ENCODE results near the gene NTMT1.

The NTMT1 gene

DNA sequence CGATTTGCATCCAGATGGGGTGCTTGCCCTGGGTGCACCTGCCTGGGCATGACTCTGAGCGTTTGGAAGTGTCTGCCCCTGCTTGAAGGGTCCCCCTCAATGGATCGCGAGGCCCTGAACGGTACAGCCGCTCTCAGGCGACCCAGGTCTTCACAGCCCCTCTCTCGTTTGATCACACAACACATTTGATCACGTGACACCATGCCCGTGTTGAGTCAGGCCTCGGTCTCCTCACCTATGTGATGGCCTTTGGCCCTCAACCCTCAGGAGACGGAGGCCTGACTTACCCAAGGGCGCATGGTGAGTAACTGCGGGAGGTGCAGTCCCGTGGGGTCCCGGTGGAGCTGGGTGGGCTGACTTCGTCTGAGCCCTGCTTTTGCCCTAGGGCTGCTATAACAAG is 18.9 kb downstream of the NTMT1 start:
- H3K4me3 ChIP-seq (ENCODE audit: low read length): no peak overlapping the region
- TF ChIP-seq, protein P1, sequence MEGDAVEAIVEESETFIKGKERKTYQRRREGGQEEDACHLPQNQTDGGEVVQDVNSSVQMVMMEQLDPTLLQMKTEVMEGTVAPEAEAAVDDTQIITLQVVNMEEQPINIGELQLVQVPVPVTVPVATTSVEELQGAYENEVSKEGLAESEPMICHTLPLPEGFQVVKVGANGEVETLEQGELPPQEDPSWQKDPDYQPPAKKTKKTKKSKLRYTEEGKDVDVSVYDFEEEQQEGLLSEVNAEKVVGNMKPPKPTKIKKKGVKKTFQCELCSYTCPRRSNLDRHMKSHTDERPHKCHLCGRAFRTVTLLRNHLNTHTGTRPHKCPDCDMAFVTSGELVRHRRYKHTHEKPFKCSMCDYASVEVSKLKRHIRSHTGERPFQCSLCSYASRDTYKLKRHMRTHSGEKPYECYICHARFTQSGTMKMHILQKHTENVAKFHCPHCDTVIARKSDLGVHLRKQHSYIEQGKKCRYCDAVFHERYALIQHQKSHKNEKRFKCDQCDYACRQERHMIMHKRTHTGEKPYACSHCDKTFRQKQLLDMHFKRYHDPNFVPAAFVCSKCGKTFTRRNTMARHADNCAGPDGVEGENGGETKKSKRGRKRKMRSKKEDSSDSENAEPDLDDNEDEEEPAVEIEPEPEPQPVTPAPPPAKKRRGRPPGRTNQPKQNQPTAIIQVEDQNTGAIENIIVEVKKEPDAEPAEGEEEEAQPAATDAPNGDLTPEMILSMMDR (conservative IDR thresholded peaks at IDR 0.05; ENCODE audit: low read depth, low read length): no peak
- DNase-seq (ENCODE audit: low read depth): no peak

DNA sequence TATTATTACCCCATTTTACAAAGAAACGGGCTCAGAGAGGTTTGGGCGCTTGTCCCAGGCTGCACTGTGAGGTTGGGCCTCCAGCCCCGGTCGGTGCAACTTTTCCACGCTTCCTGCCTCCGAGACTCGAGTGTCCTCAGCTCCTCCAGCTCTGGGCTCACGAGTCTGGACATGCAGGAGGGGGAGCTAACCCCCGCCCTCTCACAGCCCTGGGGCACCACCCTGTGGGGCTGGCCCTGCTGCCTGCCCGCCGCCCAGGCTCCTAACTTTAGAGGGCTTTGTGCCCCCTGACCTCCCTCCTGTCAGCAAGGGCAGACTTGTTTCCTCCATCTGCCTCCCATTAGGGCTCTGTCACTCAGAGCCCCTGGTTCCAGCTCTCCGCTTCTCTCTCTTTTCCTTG is 20.3 kb downstream of the NTMT1 start:
- no peak for DNase-seq (ENCODE audit: low read depth)
- TF ChIP-seq, protein P1 (conservative IDR thresholded peaks at IDR 0.05; ENCODE audit: low read depth, low read length): no peak
- H3K4me3 ChIP-seq (ENCODE audit: low read length): no peak overlapping the region

DNA sequence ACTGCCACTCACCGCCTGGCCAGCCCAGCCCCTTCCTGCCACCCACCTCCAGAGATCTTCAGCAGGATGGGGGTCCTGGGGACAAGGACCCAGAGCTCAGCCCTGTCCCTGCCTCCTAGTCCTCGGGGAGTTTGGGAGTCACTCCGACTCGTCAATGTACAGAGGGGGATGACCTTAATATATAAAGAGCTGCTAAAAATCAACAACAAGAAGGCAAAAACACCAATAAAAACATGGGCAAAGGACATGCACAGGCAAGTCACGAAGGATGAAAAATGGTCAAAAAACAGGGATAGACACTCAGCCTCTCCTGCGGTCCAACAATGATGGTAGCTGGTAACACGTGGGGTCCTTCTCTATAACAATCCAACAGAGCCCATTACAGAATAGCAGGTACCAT is 20.7 kb downstream of the NTMT1 start:
- no peak for DNase-seq (ENCODE audit: low read depth)
- H3K4me3 ChIP-seq (ENCODE audit: low read length): no peak overlapping the region
- TF ChIP-seq, protein P1 (conservative IDR thresholded peaks at IDR 0.05; ENCODE audit: low read depth, low read length): no peak

DNA sequence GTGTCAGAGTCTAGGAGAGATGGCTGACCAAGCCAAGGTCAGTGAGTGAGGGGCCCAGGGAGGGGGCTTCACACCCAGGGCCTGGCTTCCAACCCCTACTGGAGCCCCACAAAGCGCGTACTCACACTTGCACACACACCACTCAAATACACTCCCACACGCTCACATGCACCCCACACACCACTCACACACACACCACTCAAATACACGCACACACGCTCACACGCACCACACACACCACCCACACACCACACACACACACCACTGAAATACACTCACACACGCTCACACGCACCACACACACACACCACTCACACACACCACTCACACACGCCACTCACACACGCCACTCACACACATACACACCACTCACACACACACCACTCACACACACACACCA is 21.7 kb downstream of the NTMT1 start:
- no peak overlapping the region for H3K4me3 ChIP-seq (ENCODE audit: low read length)
- TF ChIP-seq, protein P1 (conservative IDR thresholded peaks at IDR 0.05; ENCODE audit: low read depth, low read length): no peak
- no peak for DNase-seq (ENCODE audit: low read depth)

DNA sequence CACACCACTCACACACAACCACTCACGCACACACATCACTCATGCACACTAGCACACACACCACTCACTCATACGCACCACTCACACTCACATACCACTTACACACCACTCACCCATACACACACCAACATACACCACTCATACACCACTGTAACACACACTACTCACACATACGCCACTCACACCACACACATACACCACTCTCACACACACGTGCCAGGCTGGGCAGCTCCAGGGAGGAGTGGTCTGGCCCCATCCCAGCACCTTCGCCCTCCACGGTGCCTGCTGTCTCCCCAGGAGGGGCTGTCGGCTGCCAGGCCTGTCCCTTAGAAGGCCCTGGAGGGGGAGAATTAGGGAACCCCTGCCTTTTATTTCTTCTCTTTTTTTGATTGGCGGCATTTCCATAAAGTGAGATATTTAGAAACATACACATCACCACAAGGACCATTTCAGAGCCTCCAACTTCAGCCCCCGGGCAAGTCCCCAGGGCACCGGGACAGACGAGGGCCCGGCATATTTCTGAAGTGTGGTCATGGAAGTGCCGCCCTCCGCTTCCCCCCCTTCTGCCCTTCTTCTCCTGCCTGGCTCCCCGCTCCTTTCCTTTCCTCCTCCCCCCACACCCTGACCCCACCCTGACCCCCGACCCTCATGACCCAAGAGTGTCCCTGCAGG is 22.3 kb downstream of the NTMT1 start:
- no peak for DNase-seq (ENCODE audit: low read depth)
- H3K4me3 ChIP-seq (ENCODE audit: low read length): no peak overlapping the region
- TF ChIP-seq, protein P1 (conservative IDR thresholded peaks at IDR 0.05; ENCODE audit: low read depth, low read length): no peak

DNA sequence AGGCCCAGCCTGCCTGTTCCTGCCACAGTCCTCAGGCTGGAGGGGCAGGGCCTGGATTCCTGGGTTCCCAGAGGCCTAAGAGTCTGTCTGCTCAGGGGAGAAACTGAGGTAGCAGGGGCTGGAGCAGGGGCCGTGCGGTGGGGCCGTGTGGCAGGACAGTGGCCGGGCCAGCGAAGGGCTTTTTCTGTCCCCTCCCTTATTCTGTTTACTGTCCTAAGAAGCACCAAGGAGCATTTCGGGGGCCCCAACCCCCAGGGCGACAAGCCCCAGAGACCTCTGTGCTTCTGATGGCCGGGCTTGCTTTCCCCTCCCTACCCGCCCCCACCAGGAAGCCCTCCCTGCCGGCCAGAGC is 22.8 kb downstream of the NTMT1 start:
- TF ChIP-seq, protein P1 (conservative IDR thresholded peaks at IDR 0.05; ENCODE audit: low read depth, low read length): no peak
- H3K4me3 ChIP-seq (ENCODE audit: low read length): no peak overlapping the region
- no peak for DNase-seq (ENCODE audit: low read depth)
